Gastrocnemius medialis (tissue), 4 donors: ENCODE results near the gene FAM209A. TPM values are rescaled to one million over a fixed set of nuclear protein-coding genes. Genes with fewer than 3 reads are reported as not detected.

Source experiments
- ATAC-seq, 2 donors: fragments of 150-250 bp; one replicate each; pipeline ENCODE4 v1.9.1; 2016
- DNase-seq, 2 donors: peaks; one replicate each; pipeline ENCODE4 v3.0.0-alpha.2; 2019
- H3K27ac ChIP-seq, 4 donors: fragments of 200-600 bp; sonication (generic); 1 replicate in 1 of 4; 2 replicates in 3 of 4; pipeline ENCODE4 v1.5.1; 2016 to 2018; ENCODE audit warnings: mild to moderate bottlenecking in 2 of 4, moderate library complexity in 1 of 4
- H3K27me3 ChIP-seq, 3 donors: fragments of 200-600 bp; sonication (generic) in 2 of 3; 1 replicate in 1 of 3; 2 replicates in 2 of 3; pipeline versions ENCODE4 v1.5.1 to v1.6.0; 2016 to 2019; ENCODE audit warnings: mild to moderate bottlenecking in 1 of 3, moderate library complexity in 1 of 3
- H3K36me3 ChIP-seq, 2 donors: fragments of 200-600 bp; sonication (generic) in 1 of 2; one replicate each; pipeline ENCODE4 v1.5.1; 2017 to 2018
- H3K4me1 ChIP-seq, 2 donors: fragments of 200-600 bp; sonication (generic) in 1 of 2; one replicate each; pipeline ENCODE4 v1.5.1; 2016 to 2017; ENCODE audit warnings: mild to moderate bottlenecking in 2 of 2
- H3K4me3 ChIP-seq, 4 donors: fragments of 200-600 bp; sonication (generic) in 3 of 4; 1 replicate in 1 of 4; 2 replicates in 3 of 4; pipeline ENCODE4 v1.5.1; 2016 to 2019; ENCODE audit warnings: mild to moderate bottlenecking in 2 of 4
- H3K9me3 ChIP-seq, 3 donors: fragments of 200-600 bp; sonication (generic) in 2 of 3; 1 replicate in 1 of 3; 2 replicates in 2 of 3; pipeline ENCODE4 v1.5.1; 2016 to 2019
- CTCF ChIP-seq, 5 experiments: fragments of 450-650 bp in 3 of 5; fragments of 200-600 bp in 2 of 5; sonication (generic) in 2 of 5; IDR thresholded peaks in 4 of 5; conservative IDR thresholded peaks in 1 of 5; 1 replicate in 4 of 5; 2 replicates in 1 of 5; pipeline ENCODE4 v1.5.1; 2016 to 2019; ENCODE audit warnings: antibody characterized with exemption in 5 of 5, mild to moderate bottlenecking in 3 of 5, moderate library complexity in 3 of 5
- POLR2A ChIP-seq, 2 donors: fragments of 450-650 bp; IDR thresholded peaks; one replicate each; pipeline ENCODE4 v1.6.1; 2017; ENCODE audit warnings: antibody characterized with exemption in 2 of 2, mild to moderate bottlenecking in 2 of 2, moderate library complexity in 2 of 2
- in situ Hi-C, 4 donors: fragments of 200-750 bp; cut with MboI; loops; one replicate each; pipeline versions ENCODE4 v1.15.0 to v1.8.0; 2017; ENCODE audit warnings: low sequenced_read_pairs in 4 of 4
- intact Hi-C: fragments of 100-400 bp; cut with DNase I; formaldehyde crosslinking; loops from one replicate; pipeline ENCODE4 v1.15.1; 2023; ENCODE audit warnings: low total_unique reads
- total RNA-seq, 4 donors: library from RNA; depleted of rRNA; stranded (reverse); fragments of >200 nt; gene quantifications; one replicate each; pipeline versions ENCODE4 v1.1.0 to v1.2.3, GENCODE V29; 2016

The FAM209A gene
- total RNA-seq, 4 donors from 2014 or later, result not detected

GRCh38 chr20:56572172-56572571 lies 47.6 kb downstream of the FAM209A start:
- DNase-seq (no peak), ATAC-seq (no peak)
- Histone ChIP-seq H3K36me3 (no peaks in the 10 kb centered on the region), H3K4me1 (no peaks in the 10 kb centered on the region), H3K27ac (no peak overlapping the region), H3K4me3 (no peak overlapping the region), H3K9me3 (no peaks in the 10 kb centered on the region), H3K27me3 (no peaks in the 10 kb centered on the region)
- intact Hi-C loops (no loop called here), in situ Hi-C loops (loop anchor here in 2 of 4 donors (25.0 kb wide), 1 partner anchor 765 kb away; the partner anchor contains the start of gene SPO11 (in 2 of the 2))
- TF ChIP-seq POLR2A (IDR thresholded peaks at IDR 0.05), result no peak
- no peak for TF ChIP-seq CTCF (IDR thresholded peaks at IDR 0.05 in 4 of 5, conservative IDR thresholded peaks at IDR 0.05 in 1 of 5)

- TF ChIP-seq CTCF (IDR thresholded peaks at IDR 0.05 in 4 of 5, conservative IDR thresholded peaks at IDR 0.05 in 1 of 5), result no peak
- no peak for TF ChIP-seq POLR2A (IDR thresholded peaks at IDR 0.05)
- H3K27me3 ChIP-seq, result no peaks in the 10 kb centered on the region
- ATAC-seq, result no peak
- H3K9me3 ChIP-seq, result no peaks in the 10 kb centered on the region
- in situ Hi-C loops (loop anchor here in 2 of 4 donors (25.0 kb wide), 1 partner anchor 763 kb away; the partner anchor contains the start of gene SPO11 (in 2 of the 2)), intact Hi-C loops (no loop called here)
- no peaks in the 10 kb centered on the region for H3K36me3 ChIP-seq
- no peak overlapping the region for H3K27ac ChIP-seq
- no peak for DNase-seq
- no peak overlapping the region for H3K4me3 ChIP-seq
- H3K4me1 ChIP-seq, result no peaks in the 10 kb centered on the region
These were observed 49.4 kb downstream of the FAM209A start for GRCh38 chr20:56573986-56574385.

- H3K27ac ChIP-seq, result no peak overlapping the region
- no peaks in the 10 kb centered on the region for H3K36me3 ChIP-seq
- no peak for ATAC-seq
- in situ Hi-C loops (loop anchor here in 2 of 4 donors (25.0 kb wide), 1 partner anchor 763 kb away; the partner anchor contains the start of gene SPO11 (in 2 of the 2)), intact Hi-C loops (no loop called here)
- H3K27me3 ChIP-seq, result no peaks in the 10 kb centered on the region
- DNase-seq, result no peak
- no peak for TF ChIP-seq POLR2A (IDR thresholded peaks at IDR 0.05)
- H3K4me1 ChIP-seq, result no peaks in the 10 kb centered on the region
- H3K4me3 ChIP-seq, result no peak overlapping the region
- H3K9me3 ChIP-seq, result no peaks in the 10 kb centered on the region
These were observed 50.1 kb downstream of the FAM209A start for GRCh38 chr20:56574531-56575142.

- Histone ChIP-seq H3K4me1 (no peaks in the 10 kb centered on the region), H3K9me3 (no peaks in the 10 kb centered on the region), H3K4me3 (no peak overlapping the region), H3K27ac (no peak overlapping the region), H3K36me3 (no peaks in the 10 kb centered on the region), H3K27me3 (no peaks in the 10 kb centered on the region)
- ATAC-seq (no peak), DNase-seq (no peak)
- intact Hi-C loops (no loop called here), in situ Hi-C loops (no loop called here)
- no peak for TF ChIP-seq CTCF (IDR thresholded peaks at IDR 0.05 in 4 of 5, conservative IDR thresholded peaks at IDR 0.05 in 1 of 5)
- TF ChIP-seq POLR2A (IDR thresholded peaks at IDR 0.05), result no peak
These were observed 50.6 kb downstream of the FAM209A start for GRCh38 chr20:56575157-56575556.

Other genes starting within 250 kb of the FAM209A start
- 10 to 100 TPM; 34.5 to 57.2 (median 41.4) TPM for gene FAM210B, start 165.8 kb upstream of the FAM209A start, total RNA-seq
- 10 to 100 TPM in 1 of 4 donors, 1 to 10 TPM in 3; 1.6 to 11.3 (median 4.6) TPM for gene AURKA, start 132.5 kb upstream of the FAM209A start, total RNA-seq
- gene CSTF1, start 132.1 kb upstream of the FAM209A start, total RNA-seq, result 10 to 100 TPM; 14.2 to 23.2 (median 18.9) TPM
- gene CASS4, start 112.5 kb upstream of the FAM209A start, total RNA-seq, result under 1 TPM in 3 of 4 donors, not detected in 1; 0.36 to 0.86 (median 0.72) TPM
- 10 to 100 TPM; 69.1 to 88.8 (median 77.5) TPM for gene RTF2, start 56.1 kb upstream of the FAM209A start, total RNA-seq
- gene FAM209B, start 8.5 kb downstream of the FAM209A start, total RNA-seq, result not detected
- gene TFAP2C, start 104.6 kb downstream of the FAM209A start, total RNA-seq, result under 1 TPM in 2 of 4 donors, not detected in 2; 0.11 to 0.13 TPM